ENCODE measurements around the gene ZNF286A.
A peak's percentile ranks its signal among the peaks of the same experiment; 100 is the strongest.
"Not testable (repeated sequence)": the region's sequence is repeated elsewhere in the genome, so short reads cannot be mapped to it uniquely, and the experiment has no call there.

The ZNF286A gene

DNA sequence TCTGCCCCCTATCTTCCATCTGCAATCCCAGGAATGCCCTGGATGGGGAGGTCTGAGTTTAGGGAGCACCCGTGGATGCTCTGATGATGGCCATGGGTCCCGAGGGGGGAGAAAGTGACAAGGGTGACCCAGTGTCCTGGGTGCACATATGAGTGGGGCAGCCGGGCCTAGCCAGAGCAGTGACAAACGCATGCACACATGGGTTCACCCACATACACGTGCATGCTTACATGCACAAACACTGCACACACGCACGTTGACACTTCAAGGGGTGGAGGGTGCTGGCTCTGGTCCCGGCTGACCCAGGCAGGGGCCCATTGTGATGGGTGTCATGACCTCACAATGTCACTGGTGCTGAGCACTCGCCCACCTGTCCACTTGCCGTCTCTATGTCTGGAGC is 32.3 kb downstream of the ZNF286A start, which contains the start of gene TBC1D26:
Gene TBC1D26 (plus strand): TSS at position 384 of the 400 bp plus-strand sequence. CDS start 3,066 bp downstream, outside the sequence.
- not testable (repeated sequence) for H3K4me1 Mint-ChIP-seq; H3K27ac Mint-ChIP-seq; H3K9me3 Mint-ChIP-seq; H3K36me3 Mint-ChIP-seq; H3K4me3 Mint-ChIP-seq; H3K27me3 Mint-ChIP-seq; ATAC-seq (ENCODE audit: low read depth); DNase-seq (ENCODE audit: low spot score in 2 of 2)

DNA sequence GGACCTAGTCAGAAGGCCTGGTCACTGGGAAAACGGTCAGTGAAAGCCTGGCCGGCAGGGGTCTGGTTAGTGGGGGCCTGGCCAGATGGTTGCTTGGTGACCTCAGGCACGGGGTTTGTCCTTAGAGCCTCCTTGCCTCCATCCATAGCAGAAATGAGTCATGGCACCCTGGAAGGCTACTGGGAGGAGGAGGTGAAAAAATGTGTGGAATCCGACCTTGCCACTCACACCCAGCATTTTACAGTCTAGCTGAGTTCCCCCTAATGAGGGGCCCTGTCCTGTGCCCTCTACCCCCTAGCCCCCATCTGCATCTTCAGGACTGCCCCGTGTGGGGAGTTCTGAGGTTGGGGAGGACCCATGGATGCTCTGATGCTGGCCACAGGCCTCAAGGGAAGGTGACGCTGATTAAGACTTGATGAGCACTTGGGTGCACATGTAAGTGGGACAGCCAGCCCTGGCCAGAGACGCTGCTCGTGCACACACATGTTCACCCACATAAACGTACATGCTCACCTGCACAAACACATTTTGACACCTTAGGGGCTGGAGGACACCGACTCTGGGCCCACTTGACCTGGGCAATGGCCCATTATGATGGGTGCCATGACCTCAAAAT is 33.7 kb downstream of the ZNF286A start:
- H3K9me3 Mint-ChIP-seq; H3K27me3 Mint-ChIP-seq; H3K27ac Mint-ChIP-seq; DNase-seq (ENCODE audit: low spot score in 2 of 2); ATAC-seq (ENCODE audit: low read depth); H3K4me1 Mint-ChIP-seq; H3K36me3 Mint-ChIP-seq; H3K4me3 Mint-ChIP-seq: not testable (repeated sequence)

DNA sequence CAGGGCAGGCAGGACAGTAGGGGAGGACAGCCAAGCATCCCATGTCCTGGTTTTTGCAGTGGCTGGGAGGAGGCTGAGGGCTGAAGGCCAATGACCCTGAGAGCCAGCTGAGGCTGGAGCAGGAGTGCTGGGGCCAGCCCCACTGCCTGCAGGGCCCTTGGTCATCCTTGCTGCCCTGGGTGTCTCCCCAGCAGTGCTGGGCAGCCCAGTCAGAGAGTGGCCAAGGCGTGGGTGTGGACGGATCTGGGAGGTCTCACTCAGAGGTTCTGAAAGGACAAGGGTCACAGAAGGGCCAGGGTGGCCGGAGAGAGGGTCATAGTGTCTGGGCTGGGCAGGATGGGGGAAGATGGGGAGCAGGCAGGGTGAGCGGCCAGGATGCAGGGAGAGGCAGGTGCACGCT is 37.0 kb downstream of the ZNF286A start:
- not testable (repeated sequence) for H3K27me3 Mint-ChIP-seq, H3K36me3 Mint-ChIP-seq

GRCh38 chr17:15738066-15738465 is 38.5 kb downstream of the ZNF286A start:
- peaks cover 3% of the 10 kb centered on the region for H3K27me3 Mint-ChIP-seq
- no peaks in the 10 kb centered on the region for H3K9me3 Mint-ChIP-seq
- H3K36me3 Mint-ChIP-seq: no peaks in the 10 kb centered on the region
- H3K27ac Mint-ChIP-seq: no peak overlapping the region
- ATAC-seq (ENCODE audit: low read depth) (no peak), DNase-seq (ENCODE audit: low spot score in 2 of 2) (no peak)
- no peaks in the 10 kb centered on the region for H3K4me1 Mint-ChIP-seq
- no peak overlapping the region for H3K4me3 Mint-ChIP-seq

More for the DNA sequence above, 37.0 kb downstream of the ZNF286A start:
- H3K4me1 Mint-ChIP-seq; ATAC-seq (ENCODE audit: low read depth); H3K27ac Mint-ChIP-seq; DNase-seq (ENCODE audit: low spot score in 2 of 2); H3K4me3 Mint-ChIP-seq; H3K9me3 Mint-ChIP-seq: not testable (repeated sequence)

- not testable (repeated sequence) for ATAC-seq (ENCODE audit: low read depth); H3K36me3 Mint-ChIP-seq; H3K9me3 Mint-ChIP-seq; H3K27ac Mint-ChIP-seq; H3K27me3 Mint-ChIP-seq; H3K4me3 Mint-ChIP-seq; DNase-seq (ENCODE audit: low spot score in 2 of 2); H3K4me1 Mint-ChIP-seq
Measured at GRCh38 chr17:15739259-15739658, 39.7 kb downstream of the ZNF286A start.

DNA sequence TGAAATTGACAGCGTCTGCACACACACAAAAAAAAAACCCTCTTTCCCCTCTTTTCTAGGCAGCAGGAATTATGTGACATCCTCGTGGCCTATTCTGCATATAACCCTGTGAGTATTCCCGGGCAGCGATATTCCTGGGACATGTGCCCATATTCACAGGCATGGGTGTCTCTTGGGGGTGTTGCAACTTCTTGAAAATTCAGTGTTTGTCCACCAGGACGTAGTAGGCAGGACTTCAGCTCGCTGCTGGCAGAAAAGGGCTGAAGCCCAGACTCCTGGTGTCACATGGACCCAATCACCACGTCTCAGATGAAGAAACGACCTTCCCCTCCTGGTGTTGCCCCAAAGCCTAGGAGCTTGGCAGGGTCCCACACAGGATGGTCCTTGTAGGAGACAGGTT is 40.5 kb downstream of the ZNF286A start:
- H3K27me3 Mint-ChIP-seq; H3K27ac Mint-ChIP-seq; ATAC-seq (ENCODE audit: low read depth); H3K4me1 Mint-ChIP-seq; H3K4me3 Mint-ChIP-seq; H3K36me3 Mint-ChIP-seq; H3K9me3 Mint-ChIP-seq; DNase-seq (ENCODE audit: low spot score in 2 of 2): not testable (repeated sequence)

DNA sequence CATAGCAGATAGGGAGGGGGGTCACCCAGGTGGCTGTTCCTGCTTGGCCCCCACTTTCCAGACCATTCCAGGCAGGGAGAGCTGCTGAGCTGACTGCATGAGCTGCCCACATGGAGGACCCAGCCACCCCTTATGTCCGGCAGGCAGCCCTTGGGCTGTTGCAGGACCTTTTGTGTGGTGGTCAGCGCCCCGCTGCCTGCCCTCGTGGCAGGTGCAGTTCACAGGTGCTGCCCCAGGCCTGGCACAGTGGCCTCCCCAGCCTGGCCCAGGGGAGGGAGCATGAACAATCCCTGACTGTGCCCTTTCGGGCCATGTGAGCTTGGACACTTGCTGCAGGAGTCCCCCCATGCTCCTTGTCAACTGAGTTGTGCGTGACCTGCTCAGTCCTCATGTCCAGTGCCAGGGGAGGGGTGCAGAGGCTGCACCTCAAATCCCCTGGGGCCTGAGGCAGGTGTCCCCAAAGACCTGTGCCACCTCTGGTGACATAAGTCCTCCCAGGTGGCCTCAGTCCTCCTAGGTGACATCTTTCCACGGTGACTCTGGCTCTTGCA is 41.1 kb downstream of the ZNF286A start:
- no peaks in the 10 kb centered on the region for H3K9me3 Mint-ChIP-seq
- peaks cover 3% of the 10 kb centered on the region for H3K27me3 Mint-ChIP-seq
- DNase-seq (ENCODE audit: low spot score in 2 of 2): no peak
- no peak overlapping the region for H3K4me3 Mint-ChIP-seq
- no peaks in the 10 kb centered on the region for H3K4me1 Mint-ChIP-seq
- ATAC-seq (ENCODE audit: low read depth): no peak
- H3K36me3 Mint-ChIP-seq: no peaks in the 10 kb centered on the region
- H3K27ac Mint-ChIP-seq: no peak overlapping the region

DNA sequence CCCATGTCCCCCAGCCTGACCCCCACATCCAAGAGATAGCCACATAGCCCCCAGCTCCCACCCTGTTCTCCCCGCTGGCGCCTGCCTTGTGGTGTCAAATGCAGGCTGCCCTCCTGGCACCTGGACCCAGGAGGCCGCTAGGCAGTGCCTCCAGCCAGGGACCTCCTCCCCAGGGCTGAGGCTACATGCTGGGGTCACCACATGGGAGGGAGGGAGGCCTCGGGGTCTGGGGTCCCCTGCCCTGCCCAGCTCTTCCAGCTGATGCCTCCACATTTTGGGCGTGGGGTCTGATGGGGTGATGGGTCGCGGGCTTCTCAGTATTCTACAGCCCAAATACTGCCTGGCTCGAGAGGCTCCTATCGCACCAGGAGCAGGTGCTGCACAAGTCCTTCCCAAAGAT is 42.1 kb downstream of the ZNF286A start:
- ATAC-seq (ENCODE audit: low read depth) (no peak), DNase-seq (ENCODE audit: low spot score in 2 of 2) (no peak)
- H3K4me3 Mint-ChIP-seq: no peak overlapping the region
- no peaks in the 10 kb centered on the region for H3K4me1 Mint-ChIP-seq
- H3K27ac Mint-ChIP-seq: no peak overlapping the region
- H3K9me3 Mint-ChIP-seq: no peaks in the 10 kb centered on the region
- H3K27me3 Mint-ChIP-seq: peaks cover 3% of the 10 kb centered on the region
- H3K36me3 Mint-ChIP-seq: no peaks in the 10 kb centered on the region

GRCh38 chr17:15742051-15742795 is 42.7 kb downstream of the ZNF286A start:
- Mint-ChIP-seq H3K4me3 (no peak overlapping the region), H3K4me1 (no peaks in the 10 kb centered on the region), H3K9me3 (no peaks in the 10 kb centered on the region), H3K36me3 (no peaks in the 10 kb centered on the region), H3K27ac (no peak overlapping the region), H3K27me3 (peaks cover 3% of the 10 kb centered on the region)
- DNase-seq (ENCODE audit: low spot score in 2 of 2): no peak
- no peak for ATAC-seq (ENCODE audit: low read depth)

DNA sequence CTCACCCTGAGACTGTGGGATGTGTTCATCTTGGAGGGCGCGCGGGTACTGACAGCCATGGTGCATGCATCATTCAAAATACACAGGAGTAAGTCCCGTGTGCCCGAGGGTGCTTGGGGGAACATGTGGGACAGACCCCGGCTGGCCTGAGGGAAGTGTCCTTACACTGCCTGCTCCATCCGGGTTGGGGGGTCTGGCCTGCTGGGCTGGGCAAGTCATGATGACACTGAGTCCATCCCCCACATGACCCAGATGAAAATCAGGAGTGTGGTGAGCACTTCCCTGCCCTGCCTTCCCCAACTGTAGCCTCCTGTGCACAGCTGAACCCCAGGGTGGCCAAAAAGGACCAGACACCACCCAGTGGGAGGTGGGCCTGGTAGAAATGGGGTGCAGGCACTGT is 43.4 kb downstream of the ZNF286A start:
- Mint-ChIP-seq H3K36me3 (no peaks in the 10 kb centered on the region), H3K27ac (no peak overlapping the region), H3K4me3 (no peak overlapping the region), H3K27me3 (peaks cover 3% of the 10 kb centered on the region), H3K9me3 (no peaks in the 10 kb centered on the region), H3K4me1 (no peaks in the 10 kb centered on the region)
- no peak for ATAC-seq (ENCODE audit: low read depth)
- no peak for DNase-seq (ENCODE audit: low spot score in 2 of 2)

DNA sequence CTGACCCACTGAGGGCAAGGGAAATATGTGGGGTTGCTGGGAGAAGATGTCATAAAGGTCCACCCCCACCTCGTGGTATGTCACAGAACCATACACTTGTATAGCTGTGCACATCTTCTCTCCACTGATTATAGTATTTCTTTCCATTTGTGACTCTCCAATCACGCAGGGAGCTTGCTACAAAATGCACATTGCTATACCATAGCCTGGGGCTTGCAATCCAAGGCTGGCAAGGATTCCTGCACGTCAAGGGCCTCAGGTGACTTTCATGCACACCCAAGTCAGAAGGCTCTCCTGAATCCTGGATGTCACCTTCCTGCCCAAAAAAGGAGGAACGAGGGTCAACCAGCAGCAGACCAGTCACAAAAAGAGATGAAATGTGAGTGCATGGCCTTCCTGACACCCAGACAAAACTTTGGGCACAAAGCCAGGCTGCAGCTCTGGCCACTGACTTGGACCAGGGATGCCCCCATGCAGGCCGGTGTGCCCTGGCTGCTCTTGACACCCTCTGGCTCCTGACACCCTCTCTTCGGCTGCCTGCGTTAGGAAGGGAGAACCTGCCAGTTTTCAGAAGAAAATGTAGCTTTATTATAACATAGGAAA is 44.6 kb downstream of the ZNF286A start:
- Mint-ChIP-seq H3K36me3 (no peaks in the 10 kb centered on the region), H3K27ac (no peak overlapping the region), H3K4me3 (no peak overlapping the region), H3K4me1 (no peaks in the 10 kb centered on the region), H3K27me3 (peaks cover 3% of the 10 kb centered on the region), H3K9me3 (no peaks in the 10 kb centered on the region)
- DNase-seq (ENCODE audit: low spot score in 2 of 2): no peak
- no peak for ATAC-seq (ENCODE audit: low read depth)

- H3K27ac Mint-ChIP-seq: no peak overlapping the region
- H3K36me3 Mint-ChIP-seq: no peaks in the 10 kb centered on the region
- ATAC-seq (ENCODE audit: low read depth) (no peak), DNase-seq (ENCODE audit: low spot score in 2 of 2) (no peak)
- H3K4me3 Mint-ChIP-seq: no peak overlapping the region
- H3K27me3 Mint-ChIP-seq: no peaks in the 10 kb centered on the region
- no peaks in the 10 kb centered on the region for H3K4me1 Mint-ChIP-seq
- H3K9me3 Mint-ChIP-seq: no peaks in the 10 kb centered on the region
Measured at GRCh38 chr17:15744885-15745284, 45.3 kb downstream of the ZNF286A start.

DNA sequence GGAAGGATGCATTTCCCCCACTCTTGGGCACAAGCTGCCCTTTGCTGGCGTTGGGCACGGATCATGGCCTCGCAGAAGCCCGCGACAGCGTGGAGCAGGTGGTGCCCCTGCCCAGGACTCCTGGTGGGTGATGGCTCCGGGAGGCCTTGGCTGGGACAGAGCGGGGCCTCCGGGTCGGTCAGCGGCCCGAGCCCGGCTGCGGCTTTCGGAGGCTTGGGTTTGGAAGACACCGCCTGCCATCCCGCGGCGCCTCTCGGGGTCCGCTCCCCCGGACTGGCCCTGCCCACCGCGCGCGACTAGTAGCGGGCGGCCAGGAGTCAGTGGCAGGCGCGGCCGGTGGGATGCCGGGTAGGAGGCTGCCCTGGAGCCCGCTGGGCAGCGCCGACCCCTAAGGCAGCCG is 49.9 kb downstream of the ZNF286A start:
- H3K9me3 Mint-ChIP-seq; H3K4me3 Mint-ChIP-seq; H3K36me3 Mint-ChIP-seq; H3K27ac Mint-ChIP-seq; H3K27me3 Mint-ChIP-seq; H3K4me1 Mint-ChIP-seq; ATAC-seq (ENCODE audit: low read depth); DNase-seq (ENCODE audit: low spot score in 2 of 2): not testable (repeated sequence)

DNA sequence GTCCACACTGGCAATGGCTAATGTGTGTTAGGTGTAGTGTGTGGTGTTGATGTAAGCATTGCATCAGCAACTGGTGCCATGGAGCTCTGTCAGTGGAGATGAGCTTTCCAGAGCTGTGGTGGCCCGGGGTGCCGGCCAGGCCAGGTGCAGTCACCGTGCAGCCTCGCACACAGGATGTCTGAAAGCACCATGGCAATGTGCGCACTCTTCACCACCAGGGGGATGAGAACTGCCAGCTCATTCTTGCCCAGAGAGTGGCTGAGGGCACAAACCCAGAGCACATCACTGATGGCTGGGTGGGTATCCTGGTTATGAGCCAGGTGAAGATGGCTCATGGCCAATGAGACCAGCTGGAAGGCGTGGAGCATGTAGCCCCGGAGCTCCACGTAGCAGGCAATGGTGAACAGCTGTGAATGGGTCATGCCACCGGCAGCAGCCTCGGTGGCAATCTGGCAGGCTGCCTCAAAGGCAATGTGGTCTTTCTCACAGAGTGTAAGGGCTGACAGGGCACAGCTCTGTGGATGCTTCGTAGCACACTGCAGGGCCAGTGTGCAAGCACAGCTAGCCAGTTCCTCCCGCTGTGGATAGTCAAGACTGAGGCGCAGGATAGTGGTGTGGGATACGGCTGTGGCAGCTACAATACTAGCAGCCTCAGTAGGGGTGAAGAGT is 69.4 kb downstream of the ZNF286A start:
- DNase-seq (ENCODE audit: low spot score in 2 of 2); H3K36me3 Mint-ChIP-seq; H3K9me3 Mint-ChIP-seq; H3K27me3 Mint-ChIP-seq; H3K4me1 Mint-ChIP-seq; H3K27ac Mint-ChIP-seq; H3K4me3 Mint-ChIP-seq: not testable (repeated sequence)
- ATAC-seq (ENCODE audit: low read depth): peak; percentile 63

Data from memory B cell (primary cell).